ENCODE measurements around the gene PPL. TPM values are rescaled to one million over a fixed set of nuclear protein-coding genes. Genes with fewer than 3 reads are reported as not detected.

Gene PPL
- total RNA-seq, 4 donors from 2014 or later, result 304 to 377 (median 350) TPM

DNA sequence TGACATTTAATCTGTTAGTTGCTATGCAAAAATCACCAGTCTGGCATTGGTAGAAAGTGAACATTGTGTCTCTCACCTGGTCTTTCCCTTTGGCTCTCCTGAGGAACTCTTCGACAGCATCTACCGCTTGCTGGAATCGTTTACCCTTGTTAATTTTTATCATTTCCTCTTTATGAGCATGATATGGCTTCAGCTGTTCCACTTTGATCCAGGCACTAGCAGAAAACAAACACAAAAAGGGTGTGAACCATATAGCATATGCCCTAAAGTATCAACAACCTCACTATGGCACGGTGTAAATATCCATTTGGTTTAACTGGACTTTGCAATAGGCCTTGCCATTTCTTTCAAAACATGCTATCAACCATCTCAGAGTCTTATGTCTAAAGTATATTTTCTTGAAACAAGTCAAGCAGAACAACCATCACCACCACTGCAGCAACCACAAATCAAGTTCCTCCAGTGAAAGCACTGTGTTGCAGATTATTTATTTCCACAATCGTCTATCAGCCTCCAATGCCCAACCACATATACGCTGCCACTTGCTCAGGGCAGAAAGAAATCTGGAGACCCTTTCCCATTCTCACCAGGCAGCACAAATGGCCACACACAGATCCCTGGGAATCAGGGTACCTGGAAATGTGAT, 104.1 kb downstream of the PPL start:
- Histone ChIP-seq H3K4me1 (no peaks in the 10 kb centered on the region), H3K27ac (no peak overlapping the region), H3K36me3 (peaks cover 82% of the 10 kb centered on the region), H3K9me3 (no peaks in the 10 kb centered on the region), H3K27me3 (no peaks in the 10 kb centered on the region), H3K4me3 (no peak overlapping the region)
- DNase-seq (ENCODE audit: low spot score in 2 of 2), result no peak
- WGBS, result 86% methylated on average over 6 of the region's 6 CpGs
- TF ChIP-seq POLR2AphosphoS5 (IDR thresholded peaks at IDR 0.05) (no peak), EP300 (IDR thresholded peaks at IDR 0.05) (no peak), POLR2A (IDR thresholded peaks at IDR 0.05) (no peak)
- TF ChIP-seq, protein P1, sequence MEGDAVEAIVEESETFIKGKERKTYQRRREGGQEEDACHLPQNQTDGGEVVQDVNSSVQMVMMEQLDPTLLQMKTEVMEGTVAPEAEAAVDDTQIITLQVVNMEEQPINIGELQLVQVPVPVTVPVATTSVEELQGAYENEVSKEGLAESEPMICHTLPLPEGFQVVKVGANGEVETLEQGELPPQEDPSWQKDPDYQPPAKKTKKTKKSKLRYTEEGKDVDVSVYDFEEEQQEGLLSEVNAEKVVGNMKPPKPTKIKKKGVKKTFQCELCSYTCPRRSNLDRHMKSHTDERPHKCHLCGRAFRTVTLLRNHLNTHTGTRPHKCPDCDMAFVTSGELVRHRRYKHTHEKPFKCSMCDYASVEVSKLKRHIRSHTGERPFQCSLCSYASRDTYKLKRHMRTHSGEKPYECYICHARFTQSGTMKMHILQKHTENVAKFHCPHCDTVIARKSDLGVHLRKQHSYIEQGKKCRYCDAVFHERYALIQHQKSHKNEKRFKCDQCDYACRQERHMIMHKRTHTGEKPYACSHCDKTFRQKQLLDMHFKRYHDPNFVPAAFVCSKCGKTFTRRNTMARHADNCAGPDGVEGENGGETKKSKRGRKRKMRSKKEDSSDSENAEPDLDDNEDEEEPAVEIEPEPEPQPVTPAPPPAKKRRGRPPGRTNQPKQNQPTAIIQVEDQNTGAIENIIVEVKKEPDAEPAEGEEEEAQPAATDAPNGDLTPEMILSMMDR (IDR thresholded peaks at IDR 0.05), result no peak

Other genes starting within 250 kb of the PPL start
- 10 to 100 TPM; 19.9 to 32.7 (median 24.6) TPM for gene NUDT16L1, start 243.6 kb downstream of the PPL start, total RNA-seq
- gene ANKS3, start 202.9 kb downstream of the PPL start, total RNA-seq, result 10 to 100 TPM; 11.5 to 36.5 (median 20.0) TPM
- gene DNAAF8, start 202.6 kb downstream of the PPL start, total RNA-seq, result 1 to 10 TPM in 2 of 4 donors, under 1 TPM in 1, not detected in 1; 0.36 to 1.7 (median 1.4) TPM
- 10 to 100 TPM in 2 of 4 donors, 1 to 10 TPM in 2; 7.9 to 17.6 (median 12.4) TPM for gene ZNF500, start 170.0 kb downstream of the PPL start, total RNA-seq
- not detected for gene SEPTIN12, start 148.8 kb downstream of the PPL start, total RNA-seq
- gene SMIM22, start 141.8 kb downstream of the PPL start, total RNA-seq, result 10 to 100 TPM in 3 of 4 donors, not detected in 1; 10.1 to 20.9 (median 18.7) TPM
- gene ROGDI, start 134.5 kb downstream of the PPL start, total RNA-seq, result 10 to 100 TPM in 3 of 4 donors, 1 to 10 TPM in 1; 9.8 to 16.1 (median 12.2) TPM
- gene GLYR1, start 89.9 kb downstream of the PPL start, total RNA-seq, result 10 to 100 TPM; 42.2 to 76.0 (median 50.7) TPM
- gene UBN1, start 89.7 kb downstream of the PPL start, total RNA-seq, result 10 to 100 TPM; 25.7 to 43.9 (median 38.6) TPM
- 1 to 10 TPM; 1.0 to 1.8 (median 1.4) TPM for gene SEC14L5, start 21.2 kb upstream of the PPL start, total RNA-seq
- gene NAGPA, start 96.8 kb upstream of the PPL start, total RNA-seq, result 10 to 100 TPM; 25.3 to 35.1 (median 31.0) TPM
- gene C16orf89, start 128.8 kb upstream of the PPL start, total RNA-seq, result 1 to 10 TPM in 1 of 4 donors, not detected in 3; 1.6 TPM
- gene ALG1, start 134.7 kb upstream of the PPL start, total RNA-seq, result 10 to 100 TPM; 14.5 to 22.3 (median 19.0) TPM
- gene EEF2KMT, start 160.6 kb upstream of the PPL start, total RNA-seq, result 10 to 100 TPM in 2 of 4 donors, 1 to 10 TPM in 2; 2.7 to 14.0 (median 9.6) TPM

Measured in suprapubic skin (tissue), 4 donors.